GM18858 (cell line): Measurements from ENCODE around the gene ADAM19.
A peak's percentile ranks its signal among the peaks of the same experiment; 100 is the strongest.

ENCODE experiments used
- ATAC-seq: cut with Tn5 transposase; IDR thresholded peaks from one replicate; pipeline ENCODE4 v1.9.1; 2021; ENCODE audit not compliant: unreplicated experiment

ADAM19 gene

GRCh38 chr5:157519579-157520253, 55.9 kb downstream of the ADAM19 start:
- ATAC-seq = peak; percentile 51

- ATAC-seq = peak; percentile 88
These were observed 56.6 kb downstream of the ADAM19 start for GRCh38 chr5:157518963-157519362.

- ATAC-seq = no peak
These were observed 58.8 kb downstream of the ADAM19 start for GRCh38 chr5:157516626-157517325.

- no peak for ATAC-seq
These were observed 59.6 kb downstream of the ADAM19 start for GRCh38 chr5:157516006-157516405.

- ATAC-seq = no peak
These were observed 60.6 kb downstream of the ADAM19 start for GRCh38 chr5:157514974-157515373.

GRCh38 chr5:157513182-157513581, 62.4 kb downstream of the ADAM19 start:
- ATAC-seq = no peak

GRCh38 chr5:157511651-157512644, 63.6 kb downstream of the ADAM19 start:
- no peak for ATAC-seq

GRCh38 chr5:157510682-157511081, 64.9 kb downstream of the ADAM19 start:
- ATAC-seq = no peak

- ATAC-seq = no peak
These were observed 66.0 kb downstream of the ADAM19 start for GRCh38 chr5:157509587-157509986.

- ATAC-seq = no peak
These were observed 66.5 kb downstream of the ADAM19 start for GRCh38 chr5:157509093-157509492.

- no peak for ATAC-seq
These were observed 68.4 kb downstream of the ADAM19 start for GRCh38 chr5:157506981-157507780.

GRCh38 chr5:157506066-157506590, 69.4 kb downstream of the ADAM19 start:
- ATAC-seq = no peak

GRCh38 chr5:157505496-157505895, 70.1 kb downstream of the ADAM19 start:
- ATAC-seq = no peak

- no peak for ATAC-seq
These were observed 71.5 kb downstream of the ADAM19 start for GRCh38 chr5:157504053-157504452.

- ATAC-seq = peak; percentile 77
These were observed 73.4 kb downstream of the ADAM19 start for GRCh38 chr5:157502143-157502647.

GRCh38 chr5:157497875-157498611, 77.5 kb downstream of the ADAM19 start:
- ATAC-seq = no peak

GRCh38 chr5:157496864-157497263, 78.7 kb downstream of the ADAM19 start:
- ATAC-seq = no peak

- no peak for ATAC-seq
These were observed 81.3 kb downstream of the ADAM19 start for GRCh38 chr5:157494178-157494832.

- no peak for ATAC-seq
These were observed 82.7 kb downstream of the ADAM19 start for GRCh38 chr5:157492886-157493285.
